ENCODE results near the gene MT4. TPM values are rescaled to one million over a fixed set of nuclear protein-coding genes. Genes with fewer than 3 reads are reported as not detected.

Gene MT4
- total RNA-seq, 4 donors from 2014 or later, result not detected

DNA sequence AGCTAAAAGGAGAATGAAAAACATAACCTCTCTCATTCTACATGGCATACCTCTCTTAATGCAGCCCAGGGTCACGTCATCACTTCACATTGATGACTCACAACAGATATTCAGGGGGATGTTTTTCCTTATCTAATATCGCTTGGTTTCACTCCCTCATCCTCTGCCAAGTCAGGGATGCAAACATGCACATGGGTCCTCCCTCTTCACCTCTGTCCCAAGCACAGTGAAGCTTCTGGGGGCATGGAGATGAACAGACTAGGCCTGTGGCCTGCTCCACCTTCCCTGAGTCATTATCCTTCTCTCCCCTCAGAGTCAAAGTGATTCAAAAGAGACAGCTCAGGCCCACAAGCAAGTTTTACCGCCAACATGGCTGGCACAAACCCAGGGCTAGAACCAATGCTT is 41.2 kb downstream of the MT4 start:
- H3K4me3 ChIP-seq, result peak overlapping the region in 1 of 4 donors; percentile 9
- H3K27ac ChIP-seq, result peak overlapping the region; percentile 82 to 95 (median 90)
- no peaks in the 10 kb centered on the region for H3K36me3 ChIP-seq
- H3K4me1 ChIP-seq, result peaks cover 36 to 57% (median 47%) of the 10 kb centered on the region in 3 donors
- no peaks in the 10 kb centered on the region for H3K9me3 ChIP-seq
- WGBS, 2 donors, result 23 to 28% methylated on average over 3 of the region's 3 CpGs
- no peaks in the 10 kb centered on the region for H3K27me3 ChIP-seq
- DNase-seq, result no peak
- no peak for TF ChIP-seq POLR2A (IDR thresholded peaks at IDR 0.05)
- TF ChIP-seq, protein P1, sequence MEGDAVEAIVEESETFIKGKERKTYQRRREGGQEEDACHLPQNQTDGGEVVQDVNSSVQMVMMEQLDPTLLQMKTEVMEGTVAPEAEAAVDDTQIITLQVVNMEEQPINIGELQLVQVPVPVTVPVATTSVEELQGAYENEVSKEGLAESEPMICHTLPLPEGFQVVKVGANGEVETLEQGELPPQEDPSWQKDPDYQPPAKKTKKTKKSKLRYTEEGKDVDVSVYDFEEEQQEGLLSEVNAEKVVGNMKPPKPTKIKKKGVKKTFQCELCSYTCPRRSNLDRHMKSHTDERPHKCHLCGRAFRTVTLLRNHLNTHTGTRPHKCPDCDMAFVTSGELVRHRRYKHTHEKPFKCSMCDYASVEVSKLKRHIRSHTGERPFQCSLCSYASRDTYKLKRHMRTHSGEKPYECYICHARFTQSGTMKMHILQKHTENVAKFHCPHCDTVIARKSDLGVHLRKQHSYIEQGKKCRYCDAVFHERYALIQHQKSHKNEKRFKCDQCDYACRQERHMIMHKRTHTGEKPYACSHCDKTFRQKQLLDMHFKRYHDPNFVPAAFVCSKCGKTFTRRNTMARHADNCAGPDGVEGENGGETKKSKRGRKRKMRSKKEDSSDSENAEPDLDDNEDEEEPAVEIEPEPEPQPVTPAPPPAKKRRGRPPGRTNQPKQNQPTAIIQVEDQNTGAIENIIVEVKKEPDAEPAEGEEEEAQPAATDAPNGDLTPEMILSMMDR (IDR thresholded peaks at IDR 0.05), result no peak
- intact Hi-C loops (cut with DNase I), result loop anchor here (10.0 kb wide), 1 partner anchor 89 kb away; no protein-coding TSS in a partner anchor

DNA sequence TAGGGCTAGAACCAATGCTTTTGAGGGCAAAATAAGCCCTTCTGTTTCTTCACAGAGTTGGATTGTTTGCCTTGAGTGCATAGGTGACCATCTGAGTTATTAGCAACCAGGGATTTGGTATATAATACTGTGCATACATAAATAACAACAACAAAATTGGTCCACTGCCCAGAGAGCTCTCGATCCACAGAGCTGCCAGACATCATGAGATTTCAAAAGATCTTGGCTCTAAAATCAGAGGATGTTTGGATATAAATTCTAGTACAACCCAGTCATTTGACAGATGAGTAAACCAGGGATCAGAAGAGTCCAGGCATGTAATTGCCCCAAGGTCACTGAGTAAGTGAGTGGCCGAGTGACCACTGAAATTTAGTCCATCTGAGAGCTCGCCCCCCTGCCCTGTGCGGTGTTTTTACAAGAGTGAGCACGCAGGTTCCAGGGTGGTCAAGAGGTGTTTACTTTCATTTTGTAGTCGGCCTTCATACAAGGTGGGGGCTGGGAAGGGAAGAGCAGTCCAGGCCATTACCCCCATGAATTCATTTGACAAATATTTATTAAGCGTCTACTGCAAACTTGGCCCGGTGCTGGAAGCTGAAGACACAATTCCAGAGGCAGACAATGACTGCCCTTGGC is 41.7 kb downstream of the MT4 start:
- intact Hi-C loops (cut with DNase I), result loop anchor here (10.0 kb wide), 1 partner anchor 88 kb away; no protein-coding TSS in a partner anchor
- no peak for TF ChIP-seq POLR2A (IDR thresholded peaks at IDR 0.05)
- TF ChIP-seq, protein P1 (IDR thresholded peaks at IDR 0.05), result no peak
- Histone ChIP-seq H3K9me3 (no peaks in the 10 kb centered on the region), H3K4me3 (peak overlapping the region in 2 of 4 donors; percentile 59 to 66), H3K36me3 (no peaks in the 10 kb centered on the region), H3K4me1 (peaks cover 39 to 62% (median 49%) of the 10 kb centered on the region in 3 donors), H3K27ac (peak overlapping the region; percentile 82 to 95 (median 90)), H3K27me3 (no peaks in the 10 kb centered on the region)
- WGBS, 2 donors, result 21 to 40% methylated on average over 7 to 8 of the region's 8 CpGs
- no peak for DNase-seq

DNA sequence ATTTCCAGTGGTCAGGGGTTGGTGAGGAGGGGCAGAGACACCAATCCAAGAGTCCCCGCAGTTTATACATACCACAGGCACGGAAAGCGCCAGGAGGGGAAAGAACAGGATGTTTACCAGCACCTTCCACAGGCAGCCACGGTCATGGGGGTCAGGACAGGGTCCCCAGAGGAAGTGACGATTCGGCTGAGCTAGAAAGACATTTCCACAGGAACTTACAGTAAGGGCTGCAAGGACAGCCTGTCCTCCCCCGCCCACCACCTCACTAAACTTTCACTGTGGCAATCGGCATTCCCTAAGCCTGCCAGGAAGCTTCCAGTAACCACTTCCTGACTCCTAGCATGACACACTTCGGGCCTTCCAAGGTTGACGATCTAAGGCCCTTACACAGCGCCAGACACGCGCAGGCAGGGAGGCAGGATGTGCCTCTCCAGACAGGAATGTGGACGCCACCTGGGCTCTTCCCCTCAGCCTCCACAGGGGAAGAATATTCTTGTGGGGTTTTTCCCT is 42.3 kb downstream of the MT4 start:
- Histone ChIP-seq H3K4me1 (peaks cover 39 to 68% (median 49%) of the 10 kb centered on the region in 3 donors), H3K27me3 (no peaks in the 10 kb centered on the region), H3K27ac (peak overlapping the region; percentile 82 to 95 (median 90)), H3K4me3 (peak overlapping the region in 2 of 4 donors; percentile 59 to 66), H3K36me3 (no peaks in the 10 kb centered on the region), H3K9me3 (no peaks in the 10 kb centered on the region)
- TF ChIP-seq, protein P1 (IDR thresholded peaks at IDR 0.05), result peak in 1 of 6 experiments; percentile 4
- peak in 2 of 4 donors; percentile 29 to 36 for TF ChIP-seq POLR2A (IDR thresholded peaks at IDR 0.05)
- intact Hi-C loops (cut with DNase I), result loop anchor here (10.0 kb wide), 1 partner anchor 88 kb away; no protein-coding TSS in a partner anchor
- peak; percentile 49 for DNase-seq
- whole genome bisulfite sequencing, 2 donors, result 13 to 31% methylated on average over 12 to 14 of the region's 14 CpGs

DNA sequence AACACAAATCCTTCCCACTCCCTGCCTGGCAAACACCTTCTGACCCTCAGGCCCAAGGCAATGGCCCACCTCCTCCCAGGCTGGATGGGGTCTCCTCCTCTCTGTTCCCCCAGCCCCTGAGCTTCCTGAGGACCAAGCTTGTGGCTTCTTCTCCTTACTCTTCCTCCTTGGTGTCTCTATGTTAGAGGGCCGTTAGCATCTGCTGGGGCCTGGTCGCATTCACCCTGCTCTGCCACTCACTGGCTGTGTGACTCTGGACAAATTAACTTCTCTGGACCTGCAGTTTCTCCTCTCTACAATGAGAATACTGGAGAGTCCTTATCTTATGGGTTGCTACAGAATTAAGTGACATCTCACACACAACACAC is 42.8 kb downstream of the MT4 start:
- H3K27ac ChIP-seq, result peak overlapping the region; percentile 82 to 95 (median 90)
- peaks cover 39 to 69% (median 49%) of the 10 kb centered on the region in 3 donors for H3K4me1 ChIP-seq
- no peak for TF ChIP-seq POLR2A (IDR thresholded peaks at IDR 0.05)
- TF ChIP-seq, protein P1 (IDR thresholded peaks at IDR 0.05), result no peak
- intact Hi-C loops (cut with DNase I), result loop anchor here (10.0 kb wide), 1 partner anchor 87 kb away; no protein-coding TSS in a partner anchor
- H3K36me3 ChIP-seq, result no peaks in the 10 kb centered on the region
- H3K4me3 ChIP-seq, result peak overlapping the region in 2 of 4 donors; percentile 59 to 66
- H3K9me3 ChIP-seq, result no peaks in the 10 kb centered on the region
- H3K27me3 ChIP-seq, result no peaks in the 10 kb centered on the region
- no peak for DNase-seq
- 45 to 51% methylated on average over 2 of the region's 2 CpGs for WGBS, 2 donors

Data from esophagus squamous epithelium (tissue), 5 donors.